Endothelial cell (in vitro differentiated cells): ENCODE data around the gene CLDN34. TPM values are rescaled to one million over a fixed set of nuclear protein-coding genes. Genes with fewer than 3 reads are reported as not detected.
A peak's percentile ranks its signal among the peaks of the same experiment; 100 is the strongest.

ENCODE experiments used
- DNase-seq: peaks from one replicate; pipeline ENCODE4 v3.0.0; 2021; ENCODE audit warnings: low spot score
- H3K27ac Mint-ChIP-seq: one replicate; pipeline ENCODE4 v1.8.0; 2021; ENCODE audit warnings: mixed read lengths, inconsistent platforms; ENCODE audit not compliant: unreplicated experiment
- H3K27me3 Mint-ChIP-seq: one replicate; pipeline ENCODE4 v1.8.0; 2021; ENCODE audit warnings: mild to moderate bottlenecking, moderate library complexity, mixed read lengths, inconsistent platforms; ENCODE audit not compliant: unreplicated experiment
- H3K36me3 Mint-ChIP-seq: one replicate; pipeline ENCODE4 v1.8.0; 2021; ENCODE audit warnings: mild to moderate bottlenecking, low read depth, mixed read lengths, inconsistent platforms; ENCODE audit not compliant: unreplicated experiment
- H3K4me1 Mint-ChIP-seq: one replicate; pipeline ENCODE4 v1.8.0; 2021; ENCODE audit warnings: mild to moderate bottlenecking, mixed read lengths, inconsistent platforms; ENCODE audit not compliant: unreplicated experiment
- H3K4me3 Mint-ChIP-seq: one replicate; pipeline ENCODE4 v1.8.0; 2021; ENCODE audit warnings: mild to moderate bottlenecking, mixed read lengths, inconsistent platforms; ENCODE audit not compliant: unreplicated experiment
- H3K9me3 Mint-ChIP-seq: one replicate; pipeline ENCODE4 v1.8.0; 2021; ENCODE audit warnings: mixed read lengths, inconsistent platforms; ENCODE audit not compliant: unreplicated experiment
- total RNA-seq: library from RNA; stranded (reverse); fragmentation: NEBNext Ultra II Directional; extraction: Animal tissue kit (Norgen Biotek cat#: 25700); gene quantifications from one replicate; pipeline ENCODE4 v1.2.1, GENCODE V29; 2021; ENCODE audit not compliant: unreplicated experiment
- TF ChIP-seq, protein P1 (sequence below): fragments of 200-600 bp; sonication (generic); IDR thresholded peaks from one replicate; pipeline ENCODE4 v1.5.0; 2021; ENCODE audit warnings: antibody characterized with exemption; ENCODE audit not compliant: unreplicated experiment

Gene CLDN34
- total RNA-seq, 1 donor from 2014 or later, result 0.64 TPM

DNA sequence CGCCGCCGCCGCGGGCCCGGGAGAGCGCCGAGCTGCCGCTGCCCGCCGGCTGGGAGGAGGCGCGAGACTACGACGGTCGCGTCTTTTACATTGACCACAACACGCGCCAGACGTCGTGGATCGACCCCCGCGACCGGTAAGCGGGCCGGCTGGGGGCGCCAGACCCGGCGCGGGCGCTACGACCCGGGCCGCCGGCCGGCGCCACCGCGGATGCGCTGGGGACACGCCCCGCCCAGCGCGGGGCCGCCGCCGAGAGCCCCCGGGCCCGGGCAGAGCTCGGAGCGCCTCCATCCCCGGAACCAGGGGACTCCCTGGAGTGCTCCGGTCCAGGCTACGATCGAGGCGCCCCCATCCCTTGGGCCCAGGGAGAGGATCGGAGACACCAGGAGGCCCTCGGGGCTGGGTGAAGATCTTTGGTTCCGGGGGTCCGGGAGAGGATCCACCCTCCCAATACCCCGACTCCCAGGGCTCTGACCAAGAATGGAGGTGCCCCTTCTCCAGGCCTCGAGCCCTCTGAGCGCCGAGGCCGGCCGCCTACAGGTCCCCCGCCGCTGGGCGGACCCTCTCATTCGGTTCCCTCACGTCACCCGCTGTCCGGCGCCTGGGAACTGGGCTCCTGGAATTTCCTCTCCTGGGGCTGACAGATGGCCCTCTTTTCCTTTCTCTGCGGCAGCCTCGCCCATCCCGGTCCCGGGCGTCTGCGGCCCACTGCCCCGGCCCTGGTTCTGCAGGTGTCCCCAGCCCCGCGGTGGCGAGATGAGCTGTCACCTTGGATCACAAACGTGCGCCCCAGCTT is 48.8 kb downstream of the CLDN34 start:
- DNase-seq, result peak; percentile 39

DNA sequence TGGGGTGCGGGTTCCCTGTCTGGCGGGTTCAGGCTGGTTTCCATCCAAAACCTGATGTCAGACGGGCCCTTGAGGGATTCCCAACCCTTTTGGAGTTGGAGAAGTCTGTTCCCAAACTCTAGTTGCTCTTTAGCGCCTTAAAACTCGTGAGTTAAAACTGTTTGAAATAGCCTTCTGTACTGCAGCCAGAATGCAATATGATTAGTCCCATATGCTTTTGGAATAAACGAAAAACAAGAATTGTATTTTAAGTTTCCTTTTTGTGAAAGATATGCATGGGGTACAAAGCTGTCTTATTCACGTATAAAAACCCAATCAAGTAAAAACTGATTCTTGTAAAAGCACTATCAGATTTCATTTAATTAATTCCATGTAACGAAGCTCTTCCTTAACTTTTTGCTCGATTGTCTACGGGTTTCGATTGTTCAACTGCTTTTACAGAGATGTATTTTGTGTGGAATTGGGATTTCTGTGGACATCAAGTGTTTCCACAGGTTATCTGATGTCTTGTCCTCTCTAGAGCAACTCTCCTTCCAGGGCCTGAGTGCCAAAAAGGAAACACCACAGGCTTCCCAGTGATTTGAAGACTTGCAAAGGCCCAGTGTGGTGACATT is 49.5 kb downstream of the CLDN34 start:
- H3K36me3 Mint-ChIP-seq, result peaks cover 3% of the 10 kb centered on the region
- peak overlapping the region; percentile 90 for H3K27ac Mint-ChIP-seq

More for the DNA sequence above, 48.8 kb downstream of the CLDN34 start:
- TF ChIP-seq, protein P1, sequence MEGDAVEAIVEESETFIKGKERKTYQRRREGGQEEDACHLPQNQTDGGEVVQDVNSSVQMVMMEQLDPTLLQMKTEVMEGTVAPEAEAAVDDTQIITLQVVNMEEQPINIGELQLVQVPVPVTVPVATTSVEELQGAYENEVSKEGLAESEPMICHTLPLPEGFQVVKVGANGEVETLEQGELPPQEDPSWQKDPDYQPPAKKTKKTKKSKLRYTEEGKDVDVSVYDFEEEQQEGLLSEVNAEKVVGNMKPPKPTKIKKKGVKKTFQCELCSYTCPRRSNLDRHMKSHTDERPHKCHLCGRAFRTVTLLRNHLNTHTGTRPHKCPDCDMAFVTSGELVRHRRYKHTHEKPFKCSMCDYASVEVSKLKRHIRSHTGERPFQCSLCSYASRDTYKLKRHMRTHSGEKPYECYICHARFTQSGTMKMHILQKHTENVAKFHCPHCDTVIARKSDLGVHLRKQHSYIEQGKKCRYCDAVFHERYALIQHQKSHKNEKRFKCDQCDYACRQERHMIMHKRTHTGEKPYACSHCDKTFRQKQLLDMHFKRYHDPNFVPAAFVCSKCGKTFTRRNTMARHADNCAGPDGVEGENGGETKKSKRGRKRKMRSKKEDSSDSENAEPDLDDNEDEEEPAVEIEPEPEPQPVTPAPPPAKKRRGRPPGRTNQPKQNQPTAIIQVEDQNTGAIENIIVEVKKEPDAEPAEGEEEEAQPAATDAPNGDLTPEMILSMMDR, result no peak
- no peaks in the 10 kb centered on the region for H3K36me3 Mint-ChIP-seq
- peaks cover 6% of the 10 kb centered on the region for H3K27me3 Mint-ChIP-seq
- peaks cover 34% of the 10 kb centered on the region for H3K4me1 Mint-ChIP-seq
- peak overlapping the region; percentile 90 for H3K27ac Mint-ChIP-seq
- peak overlapping the region; percentile 92 for H3K4me3 Mint-ChIP-seq
- no peaks in the 10 kb centered on the region for H3K9me3 Mint-ChIP-seq

DNA sequence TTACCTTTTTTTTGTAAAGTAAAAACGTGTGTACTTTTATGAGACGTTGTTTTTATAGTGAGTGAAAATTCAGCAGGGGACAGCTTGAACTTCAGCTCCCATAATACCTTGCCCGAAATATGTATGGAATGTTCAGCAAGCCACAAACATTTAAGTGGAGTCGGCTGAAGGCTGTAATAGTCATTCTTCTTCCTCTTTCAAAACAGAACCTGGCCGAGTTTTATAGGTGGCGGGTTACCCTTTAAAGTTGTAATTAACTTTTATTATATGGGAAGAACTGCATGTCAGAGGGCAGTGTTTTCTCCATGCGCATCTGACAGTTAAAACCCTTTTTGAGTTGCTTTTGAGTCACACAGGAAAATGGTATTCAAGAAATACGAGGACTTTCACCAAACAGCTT is 50.7 kb downstream of the CLDN34 start:
- no peak for DNase-seq
- TF ChIP-seq, protein P1, result no peak
- Mint-ChIP-seq H3K36me3 (peaks cover 3% of the 10 kb centered on the region), H3K27ac (peak overlapping the region; percentile 59), H3K4me3 (no peak overlapping the region), H3K27me3 (peaks cover 4% of the 10 kb centered on the region), H3K9me3 (no peaks in the 10 kb centered on the region), H3K4me1 (peaks cover 21% of the 10 kb centered on the region)

More for the DNA sequence above, 49.5 kb downstream of the CLDN34 start:
- H3K9me3 Mint-ChIP-seq, result no peaks in the 10 kb centered on the region
- H3K4me1 Mint-ChIP-seq, result peaks cover 30% of the 10 kb centered on the region
- H3K4me3 Mint-ChIP-seq, result peak overlapping the region; percentile 92
- H3K27me3 Mint-ChIP-seq, result peaks cover 6% of the 10 kb centered on the region
- TF ChIP-seq, protein P1, result no peak
- no peak for DNase-seq

Other genes with a start within 250 kb of the CLDN34 start
- gene GPR143, start 201.5 kb upstream of the CLDN34 start, total RNA-seq, result 16.8 TPM
- 22.3 TPM for gene SHROOM2, start 180.9 kb upstream of the CLDN34 start, total RNA-seq
- 23.1 TPM for gene CLCN4, start 189.6 kb downstream of the CLDN34 start, total RNA-seq